NCI-H2196 (cell line): ENCODE measurements around the gene ECE2.

Experiments
- DNase-seq: peaks from one replicate; lab custom pipeline; 2025; ENCODE audit not compliant: unreplicated experiment; lab: John Stamatoyannopoulos, UW

ECE2 gene

GRCh38 chr3:184275961-184276910 lies at the start of gene ECE2:
Gene ECE2, plus strand, starts transcription at chr3:184276022. Its CDS starts 132 bp downstream, at chr3:184276154.
- DNase-seq, result no peak

- DNase-seq, result peak; percentile 72
Observed at GRCh38 chr3:184227481-184227935, 48.3 kb upstream of the ECE2 start.

GRCh38 chr3:184228376-184229137 lies 47.3 kb upstream of the ECE2 start:
- no peak for DNase-seq

- DNase-seq, result peak; percentile 92
Observed at GRCh38 chr3:184229394-184230080, 46.3 kb upstream of the ECE2 start, which contains the start of gene VWA5B2. Gene VWA5B2, plus strand, starts transcription at chr3:184229585. Its CDS starts 944 bp downstream, at chr3:184230529.

- DNase-seq, result no peak
Observed at GRCh38 chr3:184230081-184230602, 45.7 kb upstream of the ECE2 start.

GRCh38 chr3:184230603-184231528 lies 45.0 kb upstream of the ECE2 start:
- DNase-seq, result peak; percentile 86

- no peak for DNase-seq
Observed at GRCh38 chr3:184231671-184232070, 44.2 kb upstream of the ECE2 start.

- DNase-seq, result no peak
Observed at GRCh38 chr3:184233127-184233843, 42.5 kb upstream of the ECE2 start.

- peak; percentile 96 for DNase-seq
Observed at GRCh38 chr3:184234224-184234623, 41.6 kb upstream of the ECE2 start.

- DNase-seq, result no peak
Observed at GRCh38 chr3:184234671-184235380, 41.0 kb upstream of the ECE2 start.

GRCh38 chr3:184235381-184236032 lies 40.3 kb upstream of the ECE2 start:
- DNase-seq, result no peak

- DNase-seq, result no peak
Observed at GRCh38 chr3:184236033-184236410, 39.8 kb upstream of the ECE2 start.

GRCh38 chr3:184236636-184237035 lies 39.2 kb upstream of the ECE2 start:
- DNase-seq, result no peak

GRCh38 chr3:184237211-184237610 lies 38.6 kb upstream of the ECE2 start:
- DNase-seq, result no peak

GRCh38 chr3:184237807-184238206 lies 38.0 kb upstream of the ECE2 start:
- no peak for DNase-seq

- DNase-seq, result no peak
Observed at GRCh38 chr3:184238246-184238818, 37.5 kb upstream of the ECE2 start.

GRCh38 chr3:184239221-184239620 lies 36.6 kb upstream of the ECE2 start:
- DNase-seq, result no peak

- DNase-seq, result no peak
Observed at GRCh38 chr3:184239708-184240107, 36.1 kb upstream of the ECE2 start.
